SKM-1 treated with dmso at 0.1 percent for 144 hours (cell line): ENCODE results near the gene ZNF763.
A peak's percentile ranks its signal among the peaks of the same experiment; 100 is the strongest.
"Not testable (repeated sequence)": the region's sequence is repeated elsewhere in the genome, so short reads cannot be mapped to it uniquely, and the experiment has no call there.

Experiments
- DNase-seq: peaks from one replicate; lab custom pipeline; 2025; ENCODE audit not compliant: unreplicated experiment; lab: John Stamatoyannopoulos, UW

The ZNF763 gene

GRCh38 chr19:11964858-11965645 is at the start of gene ZNF763:
TSS of gene ZNF763 (plus strand) at chr19:11965040. CDS start at chr19:11965209, 169 bp downstream.
- peak; percentile 86 for DNase-seq

- no peak for DNase-seq
These were observed 42.9 kb upstream of the ZNF763 start for GRCh38 chr19:11921852-11922495.

GRCh38 chr19:11924886-11925650 is 39.8 kb upstream of the ZNF763 start, which contains the start of gene ZNF700:
TSS of gene ZNF700 (plus strand) at chr19:11925107. CDS start at chr19:11925211, 104 bp downstream.
- DNase-seq: peak; percentile 94

- not testable (repeated sequence) for DNase-seq
These were observed 39.1 kb upstream of the ZNF763 start for GRCh38 chr19:11925651-11926187.

- DNase-seq: no peak
These were observed 37.6 kb upstream of the ZNF763 start for GRCh38 chr19:11927227-11927626.

GRCh38 chr19:11931051-11931450 is 33.8 kb upstream of the ZNF763 start:
- DNase-seq: no peak

- DNase-seq: no peak
These were observed 33.3 kb upstream of the ZNF763 start for GRCh38 chr19:11931513-11931912.

- not testable (repeated sequence) for DNase-seq
These were observed 29.0 kb upstream of the ZNF763 start for GRCh38 chr19:11935829-11936228.

GRCh38 chr19:11938383-11938782 is 26.5 kb upstream of the ZNF763 start:
- not testable (repeated sequence) for DNase-seq

DNA sequence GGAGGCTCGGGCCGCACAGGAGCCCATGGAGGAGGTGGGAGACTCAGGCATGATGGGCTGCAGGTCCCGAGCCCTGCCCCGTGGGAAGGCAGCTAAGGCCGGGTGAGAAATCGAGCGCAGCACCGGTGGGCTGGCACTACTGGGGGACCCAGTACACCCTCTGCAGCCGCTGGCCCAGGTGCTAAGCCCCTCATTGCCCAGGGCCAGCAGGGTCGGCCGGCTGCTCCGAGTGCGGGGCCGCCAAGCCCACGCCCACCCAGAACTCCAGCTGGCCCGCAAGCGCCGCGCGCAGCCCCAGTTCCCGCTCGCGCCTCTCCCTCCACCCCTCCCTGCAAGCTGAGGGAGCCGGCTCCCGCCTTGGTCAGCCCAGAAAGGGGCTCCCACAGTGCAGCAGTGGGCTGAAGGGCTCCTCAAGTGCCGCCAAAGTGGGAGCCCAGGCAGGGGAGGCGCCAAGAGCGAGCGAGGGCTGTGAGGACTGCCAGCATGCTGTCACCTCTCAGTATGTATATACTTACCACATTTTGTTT is 23.4 kb upstream of the ZNF763 start:
- not testable (repeated sequence) for DNase-seq

DNA sequence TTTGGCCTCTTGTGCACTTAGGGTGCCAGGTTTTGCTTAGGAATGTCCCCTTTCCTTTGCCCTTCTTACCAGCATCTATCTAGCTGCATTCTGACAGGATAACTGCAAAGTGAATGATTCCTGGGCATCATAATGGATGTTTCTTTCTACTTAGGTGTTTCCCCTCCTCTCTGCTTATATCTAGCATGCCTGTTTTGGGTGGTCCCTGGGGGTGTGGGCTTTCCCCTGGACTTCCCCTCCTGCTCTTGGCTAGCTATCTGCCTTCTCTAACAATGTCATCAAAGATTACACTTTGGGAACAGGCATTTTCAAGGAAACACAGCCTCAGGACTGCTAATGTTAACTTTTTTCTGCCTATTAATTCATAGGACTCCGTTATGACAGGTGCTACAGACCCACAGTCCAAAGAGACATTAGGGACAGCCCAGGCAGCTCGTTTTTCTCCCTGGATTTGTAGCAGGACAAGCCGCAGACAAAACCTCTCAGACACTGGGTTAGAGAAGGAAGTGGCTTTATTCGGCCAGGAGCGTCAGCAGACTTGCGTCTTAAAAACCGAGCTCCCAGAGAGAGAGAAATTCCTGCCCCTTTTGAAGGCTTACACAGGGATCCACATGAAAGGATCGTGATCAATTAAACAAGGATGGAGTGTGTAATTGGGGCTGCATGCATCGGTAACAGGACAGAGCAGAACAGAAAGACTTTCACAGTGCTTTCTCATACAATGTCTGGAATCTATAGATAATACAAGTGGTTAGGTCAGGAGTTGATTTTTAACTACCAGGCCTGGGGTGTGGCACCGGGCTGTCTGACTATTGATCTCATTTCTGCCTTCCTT is 22.6 kb upstream of the ZNF763 start:
- DNase-seq: no peak

DNA sequence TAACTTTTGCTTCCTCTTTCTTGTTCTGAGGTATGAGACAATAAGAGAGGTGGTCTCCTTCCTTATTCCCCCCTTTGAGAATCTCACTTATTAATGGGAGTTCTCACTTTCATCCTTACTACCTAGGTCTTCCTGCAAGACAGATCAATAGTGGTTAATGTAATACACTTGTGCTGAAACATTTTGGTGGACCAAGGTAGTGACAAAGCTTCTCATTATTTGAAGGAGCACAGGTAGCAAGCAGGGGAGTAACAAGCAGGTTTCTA is 22.1 kb upstream of the ZNF763 start:
- no peak for DNase-seq

DNA sequence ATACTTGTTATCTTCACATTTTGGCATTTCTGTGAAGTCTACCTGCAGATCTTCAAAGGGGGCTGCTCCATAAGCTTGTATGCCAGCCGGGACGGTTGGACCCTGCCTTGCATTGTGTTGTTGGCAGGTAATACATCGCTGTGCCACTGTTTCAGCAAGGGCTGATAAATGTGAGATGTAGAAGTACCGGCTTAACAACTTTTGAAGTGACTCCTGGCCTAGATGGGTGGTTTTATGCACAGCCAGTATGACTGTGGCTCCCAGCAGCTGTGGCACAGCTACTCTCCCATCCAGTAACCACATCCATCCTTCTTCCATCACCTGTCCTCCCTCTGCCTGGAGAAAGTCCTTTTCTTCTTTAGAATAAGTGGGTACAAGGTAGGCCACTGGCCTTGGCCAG is 20.2 kb upstream of the ZNF763 start:
- no peak for DNase-seq

- DNase-seq: no peak
These were observed 16.2 kb upstream of the ZNF763 start for GRCh38 chr19:11948646-11949045.

GRCh38 chr19:11949201-11949600 is 15.6 kb upstream of the ZNF763 start:
- DNase-seq: no peak

- DNase-seq: not testable (repeated sequence)
These were observed 15.2 kb upstream of the ZNF763 start for GRCh38 chr19:11949614-11950080.

DNA sequence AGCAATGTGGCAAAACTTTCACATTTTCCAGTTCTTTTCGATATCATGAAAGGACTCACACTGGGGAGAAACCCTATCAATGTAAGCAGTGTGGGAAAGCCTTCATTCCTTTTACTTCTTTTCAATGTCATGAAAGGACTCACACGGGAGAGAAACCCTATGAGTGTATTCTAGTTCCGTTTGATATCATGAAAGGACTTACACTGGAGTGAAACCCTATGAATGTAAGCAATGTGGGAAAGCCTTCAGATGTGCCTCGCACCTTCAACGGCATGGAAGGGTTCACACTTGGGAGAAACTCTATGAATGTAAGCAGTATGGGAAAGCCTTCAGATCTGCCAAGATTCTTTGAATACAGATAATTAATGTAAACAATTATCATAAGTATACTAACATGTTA is 14.5 kb upstream of the ZNF763 start:
- no peak for DNase-seq

GRCh38 chr19:11963566-11964355 is 1.1 kb upstream of the ZNF763 start:
- DNase-seq: peak; percentile 68

GRCh38 chr19:11964496-11964857 is 363 bp upstream of the ZNF763 start:
- no peak for DNase-seq

DNA sequence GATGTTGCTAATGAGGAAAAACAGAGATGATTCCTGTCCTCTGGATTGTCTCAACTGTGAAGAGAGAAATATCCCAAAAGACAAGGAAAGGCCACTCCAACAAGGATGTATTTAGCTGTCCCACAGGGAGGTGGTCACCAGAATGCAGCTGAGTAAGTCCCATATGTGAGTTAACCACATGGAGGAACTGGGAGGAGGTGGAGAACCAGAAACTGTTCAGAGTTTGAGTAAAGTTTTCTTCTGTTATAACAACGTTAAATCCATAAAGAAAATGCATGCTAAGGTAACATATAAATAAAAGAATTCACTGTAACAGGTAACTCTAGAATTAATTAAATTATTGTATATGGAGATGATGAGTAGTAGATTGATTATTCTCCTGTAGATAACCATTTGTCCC is 5.3 kb downstream of the ZNF763 start:
- no peak for DNase-seq
